ENCODE data around the gene IKZF2. TPM values are rescaled to one million over a fixed set of nuclear protein-coding genes. Genes with fewer than 3 reads are reported as not detected.

The IKZF2 gene
- total and polyA plus RNA-seq, 4 donors: 0.35 to 4.7 (median 2.5) TPM

DNA sequence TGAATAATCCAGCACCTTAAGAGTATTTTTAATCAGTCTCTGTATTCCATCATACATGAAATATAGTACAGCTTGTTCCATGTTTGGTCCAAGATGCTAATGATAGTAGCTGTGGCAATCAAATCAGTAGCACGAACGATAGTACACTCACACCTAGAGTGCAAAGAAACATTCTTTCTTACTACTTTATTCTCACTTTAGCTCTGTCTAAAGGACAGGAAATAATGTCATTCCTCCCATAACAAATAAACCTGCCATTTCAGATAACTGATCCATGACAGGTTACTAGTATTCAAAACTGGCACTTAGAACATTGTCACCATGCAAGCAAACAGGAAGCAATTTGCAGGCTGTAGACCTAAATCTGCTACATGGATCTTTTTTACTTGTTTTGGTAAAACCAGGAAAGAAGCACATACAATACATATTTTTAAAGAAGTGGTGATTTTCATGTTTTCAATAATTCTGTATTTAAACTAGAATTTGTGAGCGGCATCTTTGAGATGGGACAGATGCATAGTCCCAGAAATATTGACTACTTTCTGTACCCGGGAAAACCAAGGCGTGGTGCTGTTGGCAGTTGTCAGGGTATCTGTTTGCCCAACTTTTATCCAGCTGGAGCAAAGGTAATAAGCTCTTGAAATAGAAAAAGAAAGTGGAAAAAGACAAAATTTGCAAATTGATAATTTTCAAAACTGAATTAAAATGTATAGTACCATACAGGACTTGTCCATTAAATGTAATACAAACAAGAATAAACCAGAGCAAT, 49.5 kb downstream of the IKZF2 start:
- Histone ChIP-seq H3K9me3 (ENCODE audit: control insufficient read depth in 4 of 4, low read length in 3 of 4) (no peaks in the 10 kb centered on the region), H3K36me3 (ENCODE audit: control insufficient read depth in 4 of 4, insufficient read depth in 3 of 4, low read depth in 1 of 4, low read length in 3 of 4) (no peaks in the 10 kb centered on the region), H3K4me1 (ENCODE audit: control insufficient read depth in 4 of 4, insufficient read depth in 4 of 4, low read length in 3 of 4) (peaks cover 0 to 10% (median 0%) of the 10 kb centered on the region in 4 donors), H3K4me3 (ENCODE audit: low read depth in 1 of 3, low read length in 3 of 3) (no peak overlapping the region), H3K27me3 (ENCODE audit: control insufficient read depth in 4 of 4, insufficient read depth in 4 of 4, low read length in 3 of 4) (no peaks in the 10 kb centered on the region), H3K27ac (ENCODE audit: low read depth in 1 of 2, low read length in 2 of 2) (no peak overlapping the region), H3K9ac (ENCODE audit: low read depth in 1 of 2, low read length in 2 of 2) (peak overlapping the region in 1 of 2 donors; percentile 19)
- no peak for DNase-seq (ENCODE audit: low spot score)
- TF ChIP-seq HNF4A (conservative IDR thresholded peaks at IDR 0.05) (no peak), EGR1 (IDR thresholded peaks at IDR 0.05; ENCODE audit: low read depth in 2 of 2) (no peak), JUND (IDR thresholded peaks at IDR 0.05) (no peak), RAD21 (IDR thresholded peaks at IDR 0.05) (peak in 1 of 2 donors; percentile 19), ZBTB33 (IDR thresholded peaks at IDR 0.05) (no peak), RXRA (IDR thresholded peaks at IDR 0.05) (peak in 1 of 2 donors; percentile 22)
- 50% methylated on average over 5 of the region's 5 CpGs for WGBS

DNA sequence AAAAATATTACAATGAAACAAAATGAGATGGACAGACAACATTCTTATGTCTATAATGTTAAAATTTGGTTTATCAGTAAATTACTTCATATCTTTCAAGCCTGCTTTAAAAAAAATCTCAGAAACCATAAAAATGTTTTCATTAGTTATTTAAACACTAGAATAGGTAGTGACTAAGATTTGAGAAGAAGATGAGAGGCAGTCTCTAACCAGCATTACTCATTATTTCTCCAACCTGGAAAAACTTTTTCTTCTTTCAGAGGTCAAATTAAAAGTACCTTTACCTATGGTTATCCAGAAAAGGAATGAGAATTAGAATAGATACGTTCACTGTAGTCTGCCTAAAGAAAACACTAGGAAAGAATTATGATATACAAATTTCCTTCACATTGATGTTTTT, 50.3 kb downstream of the IKZF2 start:
- H3K27me3 ChIP-seq (ENCODE audit: control insufficient read depth in 4 of 4, insufficient read depth in 4 of 4, low read length in 3 of 4): no peaks in the 10 kb centered on the region
- WGBS: 90% methylated on average over 1 of the region's 1 CpG
- H3K9me3 ChIP-seq (ENCODE audit: control insufficient read depth in 4 of 4, low read length in 3 of 4): no peaks in the 10 kb centered on the region
- no peak overlapping the region for H3K4me3 ChIP-seq (ENCODE audit: low read depth in 1 of 3, low read length in 3 of 3)
- TF ChIP-seq HNF4G (IDR thresholded peaks at IDR 0.05): no peak
- TF ChIP-seq FOXA2 (IDR thresholded peaks at IDR 0.05): no peak
- no peak for TF ChIP-seq REST (IDR thresholded peaks at IDR 0.05)
- no peak for TF ChIP-seq GABPA (IDR thresholded peaks at IDR 0.05 in 1 of 2, conservative IDR thresholded peaks at IDR 0.05 in 1 of 2)
- TF ChIP-seq YY1 (IDR thresholded peaks at IDR 0.05): no peak
- TF ChIP-seq FOXA1 (IDR thresholded peaks at IDR 0.05): no peak
- TF ChIP-seq, protein P1, sequence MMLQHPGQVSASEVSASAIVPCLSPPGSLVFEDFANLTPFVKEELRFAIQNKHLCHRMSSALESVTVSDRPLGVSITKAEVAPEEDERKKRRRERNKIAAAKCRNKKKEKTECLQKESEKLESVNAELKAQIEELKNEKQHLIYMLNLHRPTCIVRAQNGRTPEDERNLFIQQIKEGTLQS (IDR thresholded peaks at IDR 0.05): no peak
- TF ChIP-seq, protein P2, sequence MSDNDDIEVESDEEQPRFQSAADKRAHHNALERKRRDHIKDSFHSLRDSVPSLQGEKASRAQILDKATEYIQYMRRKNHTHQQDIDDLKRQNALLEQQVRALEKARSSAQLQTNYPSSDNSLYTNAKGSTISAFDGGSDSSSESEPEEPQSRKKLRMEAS (IDR thresholded peaks at IDR 0.05): no peak
- no peak for TF ChIP-seq ZBTB33 (IDR thresholded peaks at IDR 0.05)
- TF ChIP-seq JUND (IDR thresholded peaks at IDR 0.05): no peak
- TF ChIP-seq NR2F2 (IDR thresholded peaks at IDR 0.05): no peak
- no peak for TF ChIP-seq CTCF (IDR thresholded peaks at IDR 0.05; ENCODE audit: low read depth, low read length, missing input control)
- no peak for DNase-seq (ENCODE audit: low spot score)
- no peaks in the 10 kb centered on the region for H3K36me3 ChIP-seq (ENCODE audit: control insufficient read depth in 4 of 4, insufficient read depth in 3 of 4, low read depth in 1 of 4, low read length in 3 of 4)
- peaks cover 0 to 10% (median 0%) of the 10 kb centered on the region in 4 donors for H3K4me1 ChIP-seq (ENCODE audit: control insufficient read depth in 4 of 4, insufficient read depth in 4 of 4, low read length in 3 of 4)
- H3K9ac ChIP-seq (ENCODE audit: low read depth in 1 of 2, low read length in 2 of 2): no peak overlapping the region
- no peak overlapping the region for H3K27ac ChIP-seq (ENCODE audit: low read depth in 1 of 2, low read length in 2 of 2)
